Nephron progenitor cell (in vitro differentiated cells): ENCODE results near the gene ZNF296.
"Not testable (repeated sequence)": the region's sequence is repeated elsewhere in the genome, so short reads cannot be mapped to it uniquely, and the experiment has no call there.

Experiments
- DNase-seq: peaks from one replicate; pipeline ENCODE4 v3.0.0; 2021
- H3K27ac Mint-ChIP-seq: 2 replicates; pipeline ENCODE4 v1.8.0; 2021; ENCODE audit warnings: mild to moderate bottlenecking, moderate library complexity, mixed read lengths
- H3K27me3 Mint-ChIP-seq: 2 replicates; pipeline ENCODE4 v1.8.0; 2021; ENCODE audit warnings: mild to moderate bottlenecking, low read depth, mixed read lengths; ENCODE audit not compliant: poor library complexity
- H3K36me3 Mint-ChIP-seq: 2 replicates; pipeline ENCODE4 v1.8.0; 2021; ENCODE audit warnings: low read depth, mixed read lengths
- H3K4me1 Mint-ChIP-seq: 2 replicates; pipeline ENCODE4 v1.8.0; 2021; ENCODE audit warnings: mixed read lengths
- H3K4me3 Mint-ChIP-seq: 2 replicates; pipeline ENCODE4 v1.8.0; 2021; ENCODE audit warnings: mild to moderate bottlenecking, moderate library complexity, mixed read lengths
- H3K9me3 Mint-ChIP-seq: 2 replicates; pipeline ENCODE4 v1.8.0; 2021; ENCODE audit warnings: mild to moderate bottlenecking, moderate library complexity, mixed read lengths
- CTCF ChIP-seq: fragments of 200-600 bp; sonication (generic); IDR thresholded peaks from 2 replicates; pipeline ENCODE4 v1.5.0; 2021; ENCODE audit warnings: antibody characterized with exemption

ZNF296 gene

GRCh38 chr19:45121827-45122345, 45.6 kb upstream of the ZNF296 start:
- no peak overlapping the region for H3K4me3 Mint-ChIP-seq
- DNase-seq: no peak
- H3K4me1 Mint-ChIP-seq: peaks cover 29% of the 10 kb centered on the region
- no peak overlapping the region for H3K27ac Mint-ChIP-seq
- peaks cover 3% of the 10 kb centered on the region for H3K27me3 Mint-ChIP-seq
- no peaks in the 10 kb centered on the region for H3K36me3 Mint-ChIP-seq
- TF ChIP-seq CTCF: no peak
- H3K9me3 Mint-ChIP-seq: no peaks in the 10 kb centered on the region

GRCh38 chr19:45119582-45119981, 43.3 kb upstream of the ZNF296 start:
- Mint-ChIP-seq H3K9me3 (no peaks in the 10 kb centered on the region), H3K4me3 (no peak overlapping the region), H3K27ac (no peak overlapping the region), H3K4me1 (peaks cover 40% of the 10 kb centered on the region), H3K36me3 (no peaks in the 10 kb centered on the region), H3K27me3 (peaks cover 3% of the 10 kb centered on the region)
- no peak for DNase-seq
- TF ChIP-seq CTCF: no peak

GRCh38 chr19:45118591-45119355, 42.5 kb upstream of the ZNF296 start:
- H3K9me3 Mint-ChIP-seq, H3K4me3 Mint-ChIP-seq, H3K27ac Mint-ChIP-seq, H3K27me3 Mint-ChIP-seq, DNase-seq, H3K36me3 Mint-ChIP-seq: not testable (repeated sequence)
- H3K4me1 Mint-ChIP-seq: peaks cover 38% of the 10 kb centered on the region

- Mint-ChIP-seq H3K4me1 (peaks cover 39% of the 10 kb centered on the region), H3K4me3 (no peak overlapping the region), H3K36me3 (no peaks in the 10 kb centered on the region), H3K27ac (no peak overlapping the region), H3K27me3 (no peaks in the 10 kb centered on the region), H3K9me3 (no peaks in the 10 kb centered on the region)
- DNase-seq: no peak
- TF ChIP-seq CTCF: no peak
These were observed 41.8 kb upstream of the ZNF296 start for GRCh38 chr19:45118106-45118505.

- no peaks in the 10 kb centered on the region for H3K36me3 Mint-ChIP-seq
- no peak overlapping the region for H3K4me3 Mint-ChIP-seq
- DNase-seq: no peak
- no peaks in the 10 kb centered on the region for H3K9me3 Mint-ChIP-seq
- H3K4me1 Mint-ChIP-seq: peaks cover 39% of the 10 kb centered on the region
- no peaks in the 10 kb centered on the region for H3K27me3 Mint-ChIP-seq
- H3K27ac Mint-ChIP-seq: no peak overlapping the region
- no peak for TF ChIP-seq CTCF
These were observed 41.4 kb upstream of the ZNF296 start for GRCh38 chr19:45117671-45118070.

- TF ChIP-seq CTCF: no peak
- no peaks in the 10 kb centered on the region for H3K9me3 Mint-ChIP-seq
- H3K4me1 Mint-ChIP-seq: peaks cover 39% of the 10 kb centered on the region
- H3K27me3 Mint-ChIP-seq: no peaks in the 10 kb centered on the region
- H3K36me3 Mint-ChIP-seq: no peaks in the 10 kb centered on the region
- H3K27ac Mint-ChIP-seq: no peak overlapping the region
- DNase-seq: no peak
- no peak overlapping the region for H3K4me3 Mint-ChIP-seq
These were observed 40.9 kb upstream of the ZNF296 start for GRCh38 chr19:45117167-45117594.
